ENCODE measurements around the gene PGA3. TPM values are rescaled to one million over a fixed set of nuclear protein-coding genes. Genes with fewer than 3 reads are reported as not detected.
"Not testable (repeated sequence)": the region's sequence is repeated elsewhere in the genome, so short reads cannot be mapped to it uniquely, and the experiment has no call there.

The PGA3 gene
- polyA plus RNA-seq, 1 of the 3 experiments (the other 2 are of a cell fraction) = not detected

DNA sequence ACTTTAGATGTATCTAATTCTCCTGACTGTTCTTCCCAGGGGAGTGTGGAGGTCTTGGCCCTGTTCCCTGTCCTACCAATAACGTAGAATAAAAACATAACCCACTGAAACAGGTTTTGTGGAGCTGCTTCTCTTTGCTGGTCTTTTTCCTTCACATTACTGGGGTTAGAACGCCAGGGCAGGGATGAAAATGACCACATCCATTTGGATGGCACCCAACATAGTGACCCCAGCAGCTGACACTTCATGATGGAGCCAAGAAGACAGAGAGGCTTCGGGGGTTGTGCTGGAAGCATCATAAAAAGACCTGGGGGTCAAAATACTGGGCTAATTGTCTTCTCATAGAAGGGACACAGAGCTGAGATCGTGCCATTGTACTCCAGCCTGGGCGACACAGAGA, 28.3 kb downstream of the PGA3 start:
- H3K4me1 ChIP-seq (ENCODE audit: control insufficient read depth in 1 of 2, insufficient read depth in 2 of 2, low read depth in 1 of 2, low read length in 1 of 2); CTCF ChIA-PET; H3K4me2 ChIP-seq; H3F3A ChIP-seq (replicated peaks; ENCODE audit: insufficient read depth); H3K9me2 ChIP-seq; H3K9me3 ChIP-seq; H3K9ac ChIP-seq; H4K20me1 ChIP-seq (ENCODE audit: insufficient read depth); H3K79me2 ChIP-seq (ENCODE audit: insufficient read depth); H3K27me3 ChIP-seq (ENCODE audit: insufficient read depth); H3K36me3 ChIP-seq (replicated peaks in 1 of 2; ENCODE audit: control insufficient read depth in 1 of 2, insufficient read depth in 2 of 2, low read length in 1 of 2); H3K4me3 ChIP-seq (ENCODE audit: low read depth in 2 of 2, low read length in 1 of 2); DNase-seq; POLR2A ChIA-PET; H2AFZ ChIP-seq (ENCODE audit: low read depth); H3K27ac ChIP-seq (ENCODE audit: low read depth in 2 of 2, low read length in 1 of 2): not testable (repeated sequence)
- WGBS (ENCODE audit: low lambda C conversion rate) = 39% methylated on average over 2 of the region's 5 CpGs

DNA sequence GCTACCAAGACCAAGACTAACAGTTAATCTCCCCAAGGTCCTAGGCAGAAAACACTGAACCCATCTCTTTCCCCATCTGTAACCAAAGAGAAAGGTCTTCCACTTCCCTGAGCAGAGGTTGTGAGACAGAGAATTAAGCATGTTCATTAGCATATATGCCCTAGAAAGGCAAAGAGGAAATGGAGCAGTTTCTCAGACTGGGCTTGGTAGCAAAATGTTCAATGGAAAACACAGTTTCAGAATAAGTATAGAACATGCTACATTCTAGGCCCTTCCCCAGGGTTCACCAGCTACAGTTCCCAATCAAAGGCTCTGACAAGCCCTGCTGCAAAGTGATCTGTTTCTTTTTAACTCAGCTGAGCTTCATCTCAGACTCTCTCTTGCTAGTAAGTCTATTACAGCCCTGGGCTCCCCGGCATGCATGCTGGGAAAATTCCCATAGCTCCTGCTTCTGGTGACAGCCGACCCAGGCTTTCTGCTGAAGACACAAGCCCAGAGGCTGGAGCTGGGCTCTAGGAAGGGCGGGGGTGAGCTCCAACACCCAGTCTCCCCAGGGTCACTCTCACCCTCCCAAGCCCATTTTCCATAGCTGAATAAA, 29.3 kb downstream of the PGA3 start:
- H3K4me1 ChIP-seq (ENCODE audit: control insufficient read depth in 1 of 2, insufficient read depth in 2 of 2, low read depth in 1 of 2, low read length in 1 of 2); H3K4me3 ChIP-seq (ENCODE audit: low read depth in 2 of 2, low read length in 1 of 2); H4K20me1 ChIP-seq (ENCODE audit: insufficient read depth); H3K79me2 ChIP-seq (ENCODE audit: insufficient read depth); H3K4me2 ChIP-seq; H3F3A ChIP-seq (replicated peaks; ENCODE audit: insufficient read depth); H3K27me3 ChIP-seq (ENCODE audit: insufficient read depth); CTCF ChIA-PET; POLR2A ChIA-PET; H3K27ac ChIP-seq (ENCODE audit: low read depth in 2 of 2, low read length in 1 of 2); H2AFZ ChIP-seq (ENCODE audit: low read depth); H3K9ac ChIP-seq; H3K9me2 ChIP-seq; H3K36me3 ChIP-seq (replicated peaks in 1 of 2; ENCODE audit: control insufficient read depth in 1 of 2, insufficient read depth in 2 of 2, low read length in 1 of 2); DNase-seq; H3K9me3 ChIP-seq: not testable (repeated sequence)
- WGBS (ENCODE audit: low lambda C conversion rate) = no CpG with 5 or more reads among the region's 3 CpGs

DNA sequence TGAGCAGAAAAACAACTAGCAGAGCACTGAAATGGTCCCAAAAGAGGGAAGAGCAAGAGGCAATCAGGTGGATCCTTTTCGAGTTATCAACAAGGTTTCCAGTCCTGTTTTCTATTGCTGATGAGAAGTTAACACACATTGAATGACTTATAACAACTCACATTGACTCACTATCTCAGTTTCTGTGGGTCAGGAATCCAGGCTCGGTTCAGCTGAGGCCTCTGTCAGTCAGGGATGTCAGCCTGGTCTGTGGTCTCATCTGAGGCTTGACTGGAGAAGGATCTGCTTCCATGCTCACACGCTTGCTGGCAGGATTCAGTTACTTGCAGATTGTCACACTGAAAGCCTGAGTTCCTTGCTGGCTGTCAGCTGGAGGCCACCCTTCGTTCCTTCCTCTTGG, 33.8 kb downstream of the PGA3 start:
- H4K20me1 ChIP-seq (ENCODE audit: insufficient read depth); H3K4me1 ChIP-seq (ENCODE audit: control insufficient read depth in 1 of 2, insufficient read depth in 2 of 2, low read depth in 1 of 2, low read length in 1 of 2); H3K9me3 ChIP-seq; H3K36me3 ChIP-seq (replicated peaks in 1 of 2; ENCODE audit: control insufficient read depth in 1 of 2, insufficient read depth in 2 of 2, low read length in 1 of 2); DNase-seq; H3K27me3 ChIP-seq (ENCODE audit: insufficient read depth); H3K27ac ChIP-seq (ENCODE audit: low read depth in 2 of 2, low read length in 1 of 2); H3F3A ChIP-seq (replicated peaks; ENCODE audit: insufficient read depth); H3K79me2 ChIP-seq (ENCODE audit: insufficient read depth); H3K9ac ChIP-seq; CTCF ChIA-PET; H3K9me2 ChIP-seq; H3K4me3 ChIP-seq (ENCODE audit: low read depth in 2 of 2, low read length in 1 of 2); H3K4me2 ChIP-seq; POLR2A ChIA-PET; H2AFZ ChIP-seq (ENCODE audit: low read depth): not testable (repeated sequence)
- WGBS (ENCODE audit: low lambda C conversion rate) = no CpG with 5 or more reads among the region's 4 CpGs

DNA sequence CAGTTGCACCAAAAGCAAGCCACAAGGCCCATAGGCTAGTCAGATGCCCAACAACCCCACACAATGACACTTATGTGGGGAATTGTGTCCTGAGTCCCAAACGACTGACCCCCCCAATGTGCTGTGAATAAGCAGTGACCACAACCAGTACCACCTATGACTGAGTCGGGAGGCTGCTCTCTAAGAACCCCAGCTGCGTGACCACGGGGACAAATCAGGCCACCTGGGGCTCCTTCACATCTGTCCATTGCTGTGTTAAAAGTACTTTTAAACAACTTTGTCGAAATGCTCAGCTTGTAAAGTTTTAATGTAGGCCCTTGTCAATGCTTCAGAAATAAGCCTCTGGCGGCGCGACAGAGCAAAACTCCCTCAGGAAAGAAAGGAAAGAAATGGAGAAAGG, 37.0 kb downstream of the PGA3 start:
- H3K4me2 ChIP-seq; H4K20me1 ChIP-seq (ENCODE audit: insufficient read depth); H3K9me3 ChIP-seq; H3F3A ChIP-seq (replicated peaks; ENCODE audit: insufficient read depth); DNase-seq; H3K9ac ChIP-seq; H3K27me3 ChIP-seq (ENCODE audit: insufficient read depth); H3K4me3 ChIP-seq (ENCODE audit: low read depth in 2 of 2, low read length in 1 of 2); H3K27ac ChIP-seq (ENCODE audit: low read depth in 2 of 2, low read length in 1 of 2); H3K36me3 ChIP-seq (replicated peaks in 1 of 2; ENCODE audit: control insufficient read depth in 1 of 2, insufficient read depth in 2 of 2, low read length in 1 of 2); H2AFZ ChIP-seq (ENCODE audit: low read depth); POLR2A ChIA-PET; CTCF ChIA-PET; H3K79me2 ChIP-seq (ENCODE audit: insufficient read depth); H3K4me1 ChIP-seq (ENCODE audit: control insufficient read depth in 1 of 2, insufficient read depth in 2 of 2, low read depth in 1 of 2, low read length in 1 of 2); H3K9me2 ChIP-seq: not testable (repeated sequence)
- WGBS (ENCODE audit: low lambda C conversion rate) = 72% methylated on average over 8 of the region's 8 CpGs

DNA sequence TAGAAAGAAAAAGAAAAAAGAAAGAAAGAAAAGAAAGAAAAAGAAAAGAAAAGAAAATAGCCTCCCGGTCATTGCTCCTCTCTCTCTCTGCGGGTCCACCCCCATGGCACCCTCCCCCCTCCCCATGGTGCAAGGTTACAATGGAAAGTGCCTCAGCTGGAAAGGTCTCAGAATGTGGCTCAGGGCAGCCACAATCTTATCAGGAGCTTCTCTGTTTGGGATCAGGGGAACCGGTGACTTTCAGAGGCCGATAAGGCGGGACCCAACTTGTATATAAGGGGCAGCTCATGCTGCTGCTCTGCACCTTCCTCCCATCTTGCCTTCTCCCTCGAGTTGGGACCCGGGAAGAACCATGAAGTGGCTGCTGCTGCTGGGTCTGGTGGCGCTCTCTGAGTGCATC, 37.6 kb downstream of the PGA3 start, which contains the start of gene PGA5:
Gene PGA5 (plus strand): TSS at position 301 of the 400 bp plus-strand sequence. CDS start 52 bp downstream, at position 353.
- H3F3A ChIP-seq (replicated peaks; ENCODE audit: insufficient read depth); H2AFZ ChIP-seq (ENCODE audit: low read depth); DNase-seq; H4K20me1 ChIP-seq (ENCODE audit: insufficient read depth); H3K9me2 ChIP-seq; H3K4me2 ChIP-seq; POLR2A ChIA-PET; H3K4me3 ChIP-seq (ENCODE audit: low read depth in 2 of 2, low read length in 1 of 2); H3K36me3 ChIP-seq (replicated peaks in 1 of 2; ENCODE audit: control insufficient read depth in 1 of 2, insufficient read depth in 2 of 2, low read length in 1 of 2); H3K27ac ChIP-seq (ENCODE audit: low read depth in 2 of 2, low read length in 1 of 2); H3K79me2 ChIP-seq (ENCODE audit: insufficient read depth); H3K9ac ChIP-seq; H3K9me3 ChIP-seq; H3K4me1 ChIP-seq (ENCODE audit: control insufficient read depth in 1 of 2, insufficient read depth in 2 of 2, low read depth in 1 of 2, low read length in 1 of 2); H3K27me3 ChIP-seq (ENCODE audit: insufficient read depth); CTCF ChIA-PET: not testable (repeated sequence)
- no CpG with 5 or more reads among the region's 8 CpGs for WGBS (ENCODE audit: low lambda C conversion rate)

DNA sequence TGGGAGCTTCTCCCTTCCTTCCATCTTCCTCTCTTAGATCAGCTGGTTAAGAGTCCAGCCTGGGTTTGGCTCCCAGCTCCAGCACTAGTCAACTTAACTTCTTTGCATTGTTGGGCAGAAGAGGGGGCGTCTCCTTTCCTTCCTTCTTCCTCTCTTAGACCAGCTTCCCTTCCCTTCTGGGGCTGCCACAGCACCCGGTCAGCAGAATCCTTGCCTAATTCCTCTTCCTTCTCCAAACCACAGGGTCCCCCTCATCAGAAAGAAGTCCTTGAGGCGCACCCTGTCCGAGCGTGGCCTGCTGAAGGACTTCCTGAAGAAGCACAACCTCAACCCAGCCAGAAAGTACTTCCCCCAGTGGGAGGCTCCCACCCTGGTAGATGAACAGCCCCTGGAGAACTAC, 38.2 kb downstream of the PGA3 start:
- H3K36me3 ChIP-seq (replicated peaks in 1 of 2; ENCODE audit: control insufficient read depth in 1 of 2, insufficient read depth in 2 of 2, low read length in 1 of 2); H3K27me3 ChIP-seq (ENCODE audit: insufficient read depth); H3K9ac ChIP-seq; H3K79me2 ChIP-seq (ENCODE audit: insufficient read depth); H4K20me1 ChIP-seq (ENCODE audit: insufficient read depth); H3K9me2 ChIP-seq; DNase-seq; H3K4me2 ChIP-seq; POLR2A ChIA-PET; H3K4me1 ChIP-seq (ENCODE audit: control insufficient read depth in 1 of 2, insufficient read depth in 2 of 2, low read depth in 1 of 2, low read length in 1 of 2); CTCF ChIA-PET; H3K4me3 ChIP-seq (ENCODE audit: low read depth in 2 of 2, low read length in 1 of 2); H3K9me3 ChIP-seq; H3K27ac ChIP-seq (ENCODE audit: low read depth in 2 of 2, low read length in 1 of 2); H2AFZ ChIP-seq (ENCODE audit: low read depth); H3F3A ChIP-seq (replicated peaks; ENCODE audit: insufficient read depth): not testable (repeated sequence)
- no CpG with 5 or more reads among the region's 5 CpGs for WGBS (ENCODE audit: low lambda C conversion rate)
